WTC11 (cell line): Measurements from ENCODE around the gene PCSK5. TPM values are rescaled to one million over a fixed set of nuclear protein-coding genes. Genes with fewer than 3 reads are reported as not detected.

Source experiments
- ATAC-seq: fragments of 200-7000 bp; cut with Tn5 transposase; 2 replicates; pipeline ENCODE4 v1.10.0; 2021; ENCODE audit warnings: mild to moderate bottlenecking, moderate library complexity
- CTCF ChIA-PET: fragments of 300-600 bp; sonication (Branson Sonifier 250); formaldehyde crosslinking; loops from one replicate; lab custom pipeline; 2021; ENCODE audit warnings: antibody characterized with exemption; lab: Charles Lee
- POLR2A ChIA-PET: fragments of 350-600 bp; sonication (Branson Sonifier 250); formaldehyde crosslinking; loops from one replicate; lab custom pipeline; 2021; ENCODE audit warnings: antibody characterized with exemption; lab: Charles Lee
- DNase-seq: peaks from one replicate; pipeline ENCODE4 v3.0.0; 2021; ENCODE audit warnings: low spot score
- H3K27ac Mint-ChIP-seq: 2 replicates; pipeline ENCODE4 v1.8.0; 2021; ENCODE audit warnings: mixed read lengths
- H3K27me3 Mint-ChIP-seq: 2 replicates; pipeline ENCODE4 v1.8.0; 2021; ENCODE audit warnings: low read depth, mild to moderate bottlenecking, moderate library complexity, mixed read lengths
- H3K36me3 Mint-ChIP-seq: 2 replicates; pipeline ENCODE4 v1.8.0; 2021; ENCODE audit warnings: mixed read lengths
- H3K4me1 Mint-ChIP-seq: 2 replicates; pipeline ENCODE4 v1.8.0; 2022; ENCODE audit warnings: mixed read lengths
- H3K4me3 Mint-ChIP-seq: 2 replicates; pipeline ENCODE4 v1.8.0; 2021; ENCODE audit warnings: mild to moderate bottlenecking, moderate library complexity, mixed read lengths
- H3K9me3 Mint-ChIP-seq: 2 replicates; pipeline ENCODE4 v1.8.0; 2021; ENCODE audit warnings: mixed read lengths
- AR ChIP-seq: fragments of 250-450 bp; sonication (Bioruptor Pico); IDR thresholded peaks from 2 replicates; pipeline ENCODE4 v1.9.0; 2021; ENCODE audit warnings: mild to moderate bottlenecking
- CREB1 ChIP-seq: sonication (generic); formaldehyde crosslinking; IDR thresholded peaks from 2 replicates; pipeline ENCODE4 v1.8.0; 2023; ENCODE audit warnings: mild to moderate bottlenecking, missing genetic modification reagents
- E2F4 ChIP-seq: sonication (generic); formaldehyde crosslinking; IDR thresholded peaks from 2 replicates; pipeline ENCODE4 v1.8.1; 2022; ENCODE audit warnings: low read depth, mild to moderate bottlenecking, moderate library complexity, missing genetic modification reagents, borderline replicate concordance
- EMX1 ChIP-seq: fragments of 250-450 bp; sonication (Bioruptor Pico); IDR thresholded peaks from 2 replicates; pipeline ENCODE4 v1.8.0; 2021; ENCODE audit warnings: mild to moderate bottlenecking
- ESRRA ChIP-seq: sonication (generic); formaldehyde crosslinking; IDR thresholded peaks from 2 replicates; pipeline ENCODE4 v1.8.1; 2022; ENCODE audit warnings: mild to moderate bottlenecking, missing genetic modification reagents, borderline replicate concordance
- ETV6 ChIP-seq: sonication (generic); formaldehyde crosslinking; IDR thresholded peaks from 2 replicates; pipeline ENCODE4 v1.8.1; 2022; ENCODE audit warnings: mild to moderate bottlenecking, missing genetic modification reagents
- FOXJ3 ChIP-seq: sonication (generic); formaldehyde crosslinking; IDR thresholded peaks from 2 replicates; pipeline ENCODE4 v1.9.0; 2021; ENCODE audit warnings: missing genetic modification reagents, mild to moderate bottlenecking, borderline replicate concordance
- FOXK1 ChIP-seq: sonication (generic); formaldehyde crosslinking; IDR thresholded peaks from 2 replicates; pipeline ENCODE4 v1.8.0; 2022; ENCODE audit warnings: mild to moderate bottlenecking, moderate library complexity, missing genetic modification reagents
- FOXP4 ChIP-seq: sonication (generic); formaldehyde crosslinking; IDR thresholded peaks from 2 replicates; pipeline ENCODE4 v1.8.0; 2022; ENCODE audit warnings: mild to moderate bottlenecking, missing genetic modification reagents
- HMGA2 ChIP-seq: fragments of 250-450 bp; sonication (Bioruptor Pico); IDR thresholded peaks from 2 replicates; pipeline ENCODE4 v1.4.0; 2021; ENCODE audit warnings: mild to moderate bottlenecking, moderate library complexity
- JAZF1 ChIP-seq: fragments of 250-450 bp; sonication (Bioruptor Pico); IDR thresholded peaks from 2 replicates; pipeline ENCODE4 v1.9.0; 2021; ENCODE audit warnings: moderate library complexity, mild to moderate bottlenecking, inconsistent platforms
- KAT7 ChIP-seq: sonication (generic); formaldehyde crosslinking; IDR thresholded peaks from 2 replicates; pipeline ENCODE4 v1.8.1; 2023; ENCODE audit warnings: missing genetic modification reagents, mild to moderate bottlenecking, borderline replicate concordance
- NR1H2 ChIP-seq: sonication (generic); formaldehyde crosslinking; IDR thresholded peaks from 2 replicates; pipeline ENCODE4 v1.9.0; 2021; ENCODE audit warnings: mild to moderate bottlenecking, moderate library complexity, missing genetic modification reagents
- NR3C1 ChIP-seq: sonication (generic); formaldehyde crosslinking; conservative IDR thresholded peaks from 2 replicates; pipeline ENCODE4 v1.8.1; 2023; ENCODE audit warnings: low read depth, mild to moderate bottlenecking, missing genetic modification reagents
- PRDM15 ChIP-seq: sonication (generic); formaldehyde crosslinking; IDR thresholded peaks from 2 replicates; pipeline ENCODE4 v1.8.0; 2022; ENCODE audit warnings: missing genetic modification reagents
- PRRX2 ChIP-seq: fragments of 250-450 bp; sonication (Bioruptor Pico); IDR thresholded peaks from 2 replicates; pipeline ENCODE4 v1.8.0; 2021; ENCODE audit warnings: mild to moderate bottlenecking
- STAT6 ChIP-seq: sonication (generic); formaldehyde crosslinking; conservative IDR thresholded peaks from 2 replicates; pipeline ENCODE4 v1.8.1; 2023; ENCODE audit warnings: mild to moderate bottlenecking, low read depth, missing genetic modification reagents, moderate library complexity
- TP53 ChIP-seq: sonication (generic); formaldehyde crosslinking; IDR thresholded peaks from 2 replicates; pipeline ENCODE4 v1.8.1; 2023; ENCODE audit warnings: mild to moderate bottlenecking, missing genetic modification reagents
- ZNF138 ChIP-seq: sonication (generic); formaldehyde crosslinking; conservative IDR thresholded peaks from 2 replicates; pipeline ENCODE4 v1.8.1; 2022; ENCODE audit warnings: mild to moderate bottlenecking, moderate library complexity, missing genetic modification reagents
- ZNF219 ChIP-seq: sonication (generic); formaldehyde crosslinking; IDR thresholded peaks from 2 replicates; pipeline ENCODE4 v1.8.0; 2023; ENCODE audit warnings: missing genetic modification reagents, mild to moderate bottlenecking, borderline replicate concordance
- ZNF396 ChIP-seq: fragments of 250-450 bp; sonication (Bioruptor Pico); IDR thresholded peaks from 2 replicates; pipeline ENCODE4 v1.8.0; 2021; ENCODE audit warnings: mild to moderate bottlenecking, moderate library complexity, borderline replicate concordance
- ZNF512 ChIP-seq: sonication (generic); formaldehyde crosslinking; IDR thresholded peaks from 2 replicates; pipeline ENCODE4 v1.8.1; 2022; ENCODE audit warnings: missing genetic modification reagents, borderline replicate concordance
- total RNA-seq: library from RNA; stranded (reverse); gene quantifications from 3 replicates; pipeline ENCODE4 v1.2.3, GENCODE V29; 2021

PCSK5 gene
- total RNA-seq, 1 experiment from 2014 or later = 30.6 TPM

- ATAC-seq (no peak), DNase-seq (no peak)
- Mint-ChIP-seq H3K4me3 (no peak overlapping the region), H3K27ac (no peak overlapping the region), H3K36me3 (no peaks in the 10 kb centered on the region), H3K9me3 (no peaks in the 10 kb centered on the region), H3K4me1 (peaks cover 8% of the 10 kb centered on the region; the same call in 1 of the 2 replicates), H3K27me3 (no peaks in the 10 kb centered on the region)
- ChIA-PET CTCF (interaction anchor here (0.6 kb wide), 1 partner anchor 446 kb away, joined by 5 read pairs; no protein-coding TSS in a partner anchor), POLR2A (no interaction called here)
- TF ChIP-seq PRRX2 = no peak
- TF ChIP-seq ETV6 = no peak
- TF ChIP-seq FOXK1 (CRISPR knock-in tag) = no peak
- no peak for TF ChIP-seq TP53 (CRISPR knock-in tag)
- TF ChIP-seq ZNF219 = no peak
- no peak for TF ChIP-seq ZNF512 (CRISPR knock-in tag)
- no peak for TF ChIP-seq ZNF396 (CRISPR knock-in tag)
- no peak for TF ChIP-seq CREB1 (CRISPR knock-in tag)
- no peak for TF ChIP-seq HMGA2
- TF ChIP-seq FOXP4 = no peak
- TF ChIP-seq NR1H2 (CRISPR knock-in tag) = no peak
- no peak for TF ChIP-seq PRDM15 (CRISPR knock-in tag)
- no peak for TF ChIP-seq NR3C1
- TF ChIP-seq EMX1 = no peak
- no peak for TF ChIP-seq FOXJ3 (CRISPR knock-in tag)
These were observed 20.0 kb upstream of the PCSK5 start for GRCh38 chr9:75870450-75870849.

- H3K36me3 Mint-ChIP-seq = no peaks in the 10 kb centered on the region
- no peaks in the 10 kb centered on the region for H3K9me3 Mint-ChIP-seq
- H3K4me1 Mint-ChIP-seq = peaks cover 7% of the 10 kb centered on the region; the same call in 1 of the 2 replicates
- no peak overlapping the region for H3K4me3 Mint-ChIP-seq
- H3K27ac Mint-ChIP-seq = no peak overlapping the region
- DNase-seq (no peak), ATAC-seq (no peak)
- CTCF ChIA-PET = no interaction called here
- no peaks in the 10 kb centered on the region for H3K27me3 Mint-ChIP-seq
- POLR2A ChIA-PET = interaction anchor here (0.6 kb wide), 1 partner anchor 1167 kb away, joined by 6 read pairs; no protein-coding TSS in a partner anchor
- TF ChIP-seq ESRRA (CRISPR knock-in tag) = no peak
- no peak for TF ChIP-seq E2F4 (CRISPR knock-in tag)
- no peak for TF ChIP-seq AR (CRISPR knock-in tag)
- no peak for TF ChIP-seq STAT6 (CRISPR knock-in tag)
- no peak for TF ChIP-seq KAT7
- TF ChIP-seq ETV6 = no peak
- no peak for TF ChIP-seq ZNF396 (CRISPR knock-in tag)
- no peak for TF ChIP-seq ZNF138
- TF ChIP-seq JAZF1 (CRISPR knock-in tag) = no peak
These were observed 18.8 kb upstream of the PCSK5 start for GRCh38 chr9:75871624-75872023.
